BE2C (cell line): ENCODE data around the gene SMIM33.
"Not testable (repeated sequence)": the region's sequence is repeated elsewhere in the genome, so short reads cannot be mapped to it uniquely, and the experiment has no call there.

Experiments used
- DNase-seq: peaks from one replicate; pipeline ENCODE4 v3.0.0-alpha.2; 2020
- H3K27me3 ChIP-seq: fragments of 250-450 bp; sonication (Bioruptor Pico); 2 replicates; pipeline ENCODE4 v1.5.1; 2020; ENCODE audit warnings: mild to moderate bottlenecking
- H3K36me3 ChIP-seq: fragments of 250-450 bp; sonication (Bioruptor Pico); 2 replicates; pipeline ENCODE4 v1.5.1; 2020; ENCODE audit warnings: mild to moderate bottlenecking
- H3K4me1 ChIP-seq: fragments of 250-450 bp; sonication (Bioruptor Pico); 2 replicates; pipeline ENCODE4 v1.5.1; 2020
- H3K4me3 ChIP-seq: 2 replicates; pipeline ENCODE4 v1.5.1; 2011; ENCODE audit warnings: low read depth, low read length
- H3K9me3 ChIP-seq: fragments of 250-450 bp; sonication (Bioruptor Pico); 2 replicates; pipeline ENCODE4 v1.5.1; 2020
- CTCF ChIP-seq: IDR thresholded peaks from 2 replicates; pipeline ENCODE4 v1.5.1; 2012; ENCODE audit warnings: mild to moderate bottlenecking, low read depth, low read length

The SMIM33 gene

DNA sequence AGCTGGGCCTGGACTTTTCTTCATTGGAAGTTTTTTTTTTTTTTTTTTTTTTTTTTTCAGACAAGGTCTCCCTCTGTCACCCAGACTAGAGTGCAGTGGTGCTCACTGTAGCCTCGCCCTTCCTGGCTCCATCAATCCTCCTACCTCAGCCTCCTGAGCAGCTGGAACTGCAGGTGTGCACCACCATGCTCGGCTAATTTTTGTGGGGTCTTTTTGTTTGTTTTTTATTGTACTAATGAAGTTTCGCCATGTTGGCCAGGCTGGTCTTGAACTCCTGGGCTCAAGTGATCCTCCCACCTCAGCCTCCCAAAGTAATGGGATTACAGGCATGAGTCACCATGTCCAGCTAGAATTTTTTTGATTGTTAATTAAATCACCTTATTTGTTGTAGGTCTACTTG, 35.1 kb upstream of the SMIM33 start:
- DNase-seq, result no peak
- TF ChIP-seq CTCF, result no peak
- Histone ChIP-seq H3K9me3 (no peaks in the 10 kb centered on the region), H3K4me3 (no peak overlapping the region), H3K36me3 (peaks cover 2% of the 10 kb centered on the region; the same call in 1 of the 2 replicates), H3K27me3 (no peaks in the 10 kb centered on the region), H3K4me1 (peaks cover 3% of the 10 kb centered on the region; the same call in 1 of the 2 replicates)

DNA sequence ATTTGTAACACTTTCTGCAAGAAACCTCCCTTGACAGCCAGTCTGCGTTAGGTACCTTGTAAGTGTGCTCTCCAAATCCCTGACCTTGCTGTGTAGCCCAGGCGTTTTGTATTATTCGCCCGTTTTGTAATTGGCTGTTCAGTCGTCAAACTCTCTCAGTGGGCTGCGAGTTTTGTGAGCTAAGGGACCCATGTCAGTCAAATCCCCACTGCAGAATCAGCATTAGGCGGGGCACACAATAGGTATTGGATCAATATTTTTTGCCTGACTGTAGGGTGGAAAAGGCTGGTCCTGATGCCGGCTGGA, 32.1 kb upstream of the SMIM33 start:
- no peaks in the 10 kb centered on the region for H3K9me3 ChIP-seq

DNA sequence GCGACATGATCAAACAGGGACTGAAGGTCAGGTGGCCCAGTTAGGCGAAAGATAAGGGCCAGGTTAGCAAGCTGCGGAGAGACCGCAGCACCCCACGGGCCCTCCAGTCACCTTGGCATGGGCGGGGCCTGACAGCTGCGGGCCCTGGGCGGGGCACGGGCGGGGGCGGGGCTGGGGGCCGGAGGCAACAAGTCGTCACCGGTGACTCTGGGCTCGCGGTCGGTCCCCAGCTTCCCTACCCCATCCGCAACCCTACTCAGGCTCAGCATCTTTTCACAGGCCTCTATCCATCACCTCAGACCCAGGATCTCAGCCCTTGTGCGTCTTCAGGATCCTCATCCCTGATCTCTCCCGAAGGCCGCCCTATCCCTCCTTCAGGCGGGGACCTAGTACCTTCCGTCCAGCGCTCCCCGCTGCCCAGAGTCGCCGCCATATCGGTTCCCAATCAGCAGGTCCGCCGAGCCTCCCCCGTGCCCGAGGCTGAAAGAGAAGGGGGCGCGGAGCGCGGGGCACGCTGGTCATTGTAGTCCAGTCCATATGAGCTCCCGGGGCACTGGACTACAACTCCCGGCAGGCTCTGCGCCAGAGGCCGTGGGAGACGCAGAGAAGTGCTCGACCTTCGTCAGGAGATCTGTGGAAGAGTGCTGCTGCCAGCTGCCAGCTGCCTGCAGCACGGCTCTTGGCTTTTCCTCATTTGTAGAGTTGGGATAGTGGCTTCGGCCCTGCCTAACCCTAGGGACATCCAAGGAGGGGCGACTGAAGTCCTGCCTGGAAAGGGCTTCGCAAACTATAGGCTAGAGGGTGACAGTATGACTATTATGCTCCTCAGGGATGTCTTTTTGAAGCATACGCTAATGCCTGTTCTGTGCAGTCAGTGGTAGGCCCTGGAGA, 31.5 kb upstream of the SMIM33 start, which contains the start of gene DNAJC18:
Gene DNAJC18, minus strand, starts transcription at position 513 of the 891 bp plus-strand sequence. Its CDS starts 80 bp downstream, at position 433.
- H3K9me3 ChIP-seq, result no peaks in the 10 kb centered on the region
- no peaks in the 10 kb centered on the region for H3K27me3 ChIP-seq
- peak within 1 kb of the TSS; percentile 88 for H3K4me3 ChIP-seq
- H3K36me3 ChIP-seq, result no peaks in the 10 kb centered on the region; the same call in 1 of the 2 replicates
- DNase-seq, result peak; percentile 97
- peaks cover 3% of the 10 kb centered on the region; the same call in 1 of the 2 replicates for H3K4me1 ChIP-seq
- no peak for TF ChIP-seq CTCF

More for the DNA sequence above, 32.1 kb upstream of the SMIM33 start:
- no peak for DNase-seq
- Histone ChIP-seq H3K4me3 (peak overlapping the region; percentile 88), H3K36me3 (peaks cover 2% of the 10 kb centered on the region; the same call in 1 of the 2 replicates), H3K27me3 (no peaks in the 10 kb centered on the region), H3K4me1 (peaks cover 3% of the 10 kb centered on the region; the same call in 1 of the 2 replicates)
- TF ChIP-seq CTCF, result no peak

DNA sequence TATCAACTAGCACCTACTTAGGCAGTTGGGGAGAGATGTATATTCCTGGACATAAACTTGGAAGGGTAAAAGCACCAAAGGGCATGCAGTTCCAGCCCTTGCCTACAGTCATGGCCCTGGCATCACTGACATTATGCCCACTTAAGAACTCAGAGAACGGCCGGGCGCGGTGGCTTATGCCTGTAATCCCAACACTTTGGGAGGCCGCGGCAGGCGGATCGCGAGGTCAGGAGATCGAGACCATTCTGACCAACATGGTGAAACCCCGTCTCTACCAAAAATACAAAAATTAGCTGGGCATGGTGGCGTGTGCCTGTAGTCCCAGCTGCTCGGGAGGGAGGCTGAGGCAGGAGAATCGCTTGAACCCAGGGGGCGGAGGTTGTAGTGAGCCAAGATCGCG, 30.4 kb upstream of the SMIM33 start:
- not testable (repeated sequence) for DNase-seq, H3K9me3 ChIP-seq, H3K27me3 ChIP-seq, H3K4me1 ChIP-seq, H3K4me3 ChIP-seq, H3K36me3 ChIP-seq

DNA sequence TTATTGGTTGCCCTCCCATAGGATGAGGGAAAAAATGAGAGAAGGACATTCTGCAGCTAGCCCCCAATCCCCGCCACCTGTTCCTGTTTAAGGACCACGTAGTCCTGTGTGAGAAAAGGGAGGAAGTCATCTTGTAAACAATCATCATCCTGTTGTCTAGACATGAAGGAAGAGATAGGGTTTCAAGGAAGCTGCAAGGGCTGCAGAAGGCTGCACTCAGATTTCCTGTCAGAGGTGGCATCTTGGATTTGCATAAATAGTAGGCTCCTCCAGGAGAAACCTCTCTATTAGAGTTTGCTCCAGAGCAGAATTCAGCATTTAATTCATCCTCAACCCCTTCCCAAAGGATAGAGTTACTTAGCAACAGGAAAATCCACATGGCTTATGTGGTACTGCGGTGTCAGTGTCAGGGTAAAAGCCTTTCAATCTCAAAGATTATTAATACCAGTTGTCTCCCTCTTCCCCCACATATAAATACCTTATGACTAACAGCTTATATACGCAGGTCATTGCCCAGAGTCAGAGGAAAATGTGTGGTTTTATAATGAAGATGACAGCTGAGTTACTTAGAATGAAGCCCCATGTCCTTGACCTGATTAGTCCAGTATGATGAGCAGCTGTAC, 26.9 kb upstream of the SMIM33 start:
- H3K36me3 ChIP-seq, result no peaks in the 10 kb centered on the region
- DNase-seq, result no peak
- TF ChIP-seq CTCF, result no peak
- H3K4me1 ChIP-seq, result no peaks in the 10 kb centered on the region
- H3K4me3 ChIP-seq, result no peak overlapping the region
- H3K9me3 ChIP-seq, result no peaks in the 10 kb centered on the region
- H3K27me3 ChIP-seq, result no peaks in the 10 kb centered on the region

GRCh38 chr5:139445325-139446170, 25.3 kb upstream of the SMIM33 start:
- no peak for TF ChIP-seq CTCF
- DNase-seq, result no peak
- no peak overlapping the region for H3K4me3 ChIP-seq
- H3K9me3 ChIP-seq, result no peaks in the 10 kb centered on the region
- H3K36me3 ChIP-seq, result no peaks in the 10 kb centered on the region
- H3K4me1 ChIP-seq, result no peaks in the 10 kb centered on the region
- no peaks in the 10 kb centered on the region for H3K27me3 ChIP-seq
